Stimulated activated CD4-positive, alpha-beta T cell treated with anti-CD3 and anti-CD28 coated beads, Interleukin-1b, Interleukin-23, amount 100 ng/mL, for 48 hours (primary cell): ENCODE measurements around the gene LCE2A.

Experiments used
- DNase-seq: peaks from one replicate; pipeline ENCODE4 v3.0.0-alpha.2; 2020

LCE2A gene

GRCh38 chr1:152743371-152744145 lies 45.4 kb downstream of the LCE2A start:
- no peak for DNase-seq

GRCh38 chr1:152745289-152745704 lies 47.2 kb downstream of the LCE2A start:
- no peak for DNase-seq

GRCh38 chr1:152745765-152746444 lies 47.8 kb downstream of the LCE2A start:
- DNase-seq: no peak

GRCh38 chr1:152747831-152748230 lies 49.7 kb downstream of the LCE2A start:
- DNase-seq: no peak
